H1 (cell line): ENCODE results near the gene PRR7. TPM values are rescaled to one million over a fixed set of nuclear protein-coding genes. Genes with fewer than 3 reads are reported as not detected.

Source experiments
- ATF3 ChIP-seq: IDR thresholded peaks from 2 replicates; pipeline ENCODE4 v1.6.1; 2011; ENCODE audit warnings: low read depth, mild to moderate bottlenecking, low read length; ENCODE audit not compliant: insufficient read depth
- BRCA1 ChIP-seq: IDR thresholded peaks from 2 replicates; pipeline ENCODE4 v1.6.1; 2012; ENCODE audit warnings: low read depth, low read length, improper control_type of control experiment
- E2F6 ChIP-seq: IDR thresholded peaks from 2 replicates; pipeline ENCODE4 v1.6.1; 2012; ENCODE audit warnings: inconsistent platforms
- FOSL1 ChIP-seq: IDR thresholded peaks from 2 replicates; pipeline ENCODE4 v1.6.1; 2011; ENCODE audit warnings: mild to moderate bottlenecking, low read depth, low read length, moderate library complexity; ENCODE audit not compliant: insufficient read depth
- RNF2 ChIP-seq: fragments of 200-900, 300-1000 bp; sonication (generic); IDR thresholded peaks from 2 replicates; pipeline ENCODE4 v1.7.1; 2016; ENCODE audit warnings: borderline replicate concordance, low read depth, mild to moderate bottlenecking, antibody characterized with exemption, low read length; ENCODE audit not compliant: poor library complexity, severe bottlenecking; ENCODE audit errors: missing control alignments
- RXRA ChIP-seq: IDR thresholded peaks from 2 replicates; pipeline ENCODE4 v1.6.1; 2011; ENCODE audit warnings: low read depth, mild to moderate bottlenecking, low read length, moderate library complexity; ENCODE audit not compliant: insufficient read depth
- SP4 ChIP-seq: IDR thresholded peaks from 2 replicates; pipeline ENCODE4 v1.6.1; 2012; ENCODE audit warnings: low read length, inconsistent platforms
- SUZ12 ChIP-seq: fragments of 200-600 bp; sonication (generic); IDR thresholded peaks from 2 replicates; pipeline ENCODE4 v1.6.1; 2012; ENCODE audit warnings: mild to moderate bottlenecking, inconsistent platforms, low read length, moderate library complexity, mixed read lengths
- polyA plus RNA-seq, 7 experiments: library from polyadenylated mRNA; depleted of rRNA in 3 of 7; stranded (reverse) in 5 of 7; unstranded in 2 of 7; fragments of >200 nt in 5 of 7; fragments of 200-250 nt in 2 of 7; gene quantifications; 1 replicate in 5 of 7; 2 replicates in 1 of 7; 4 replicates in 1 of 7; pipeline versions ENCODE4 v1.2.1 to v1.2.3, GENCODE V29; 2011 to 2013; ENCODE audit warnings: missing spikeins in 2 of 7, mixed read lengths in 2 of 7
- total RNA-seq: library from RNA; stranded (reverse); fragmentation: NEBNext Ultra II Directional; extraction: Animal tissue kit (Norgen Biotek cat#: 25700); gene quantifications from 2 replicates; pipeline ENCODE4 v1.2.1, GENCODE V29; 2021

PRR7 gene
- total and polyA plus RNA-seq, 2 of the 8 experiments (the other 6 are each of a cell fraction or from before 2014, with no cell fraction given): 8.0 to 11.8 TPM

GRCh38 chr5:177439518-177440053 lies 7.0 kb upstream of the PRR7 start (continued):
- TF ChIP-seq ATF3 (no peak), BRCA1 (no peak), SUZ12 (no peak), E2F6 (no peak), RXRA (no peak), SP4 (no peak), RNF2 (no peak), FOSL1 (no peak)
- TF ChIP-seq, all 59 proteins: peak for 0
